Measurements from ENCODE around the gene NUP43. TPM values are rescaled to one million over a fixed set of nuclear protein-coding genes. Genes with fewer than 3 reads are reported as not detected.

The NUP43 gene, protein sequence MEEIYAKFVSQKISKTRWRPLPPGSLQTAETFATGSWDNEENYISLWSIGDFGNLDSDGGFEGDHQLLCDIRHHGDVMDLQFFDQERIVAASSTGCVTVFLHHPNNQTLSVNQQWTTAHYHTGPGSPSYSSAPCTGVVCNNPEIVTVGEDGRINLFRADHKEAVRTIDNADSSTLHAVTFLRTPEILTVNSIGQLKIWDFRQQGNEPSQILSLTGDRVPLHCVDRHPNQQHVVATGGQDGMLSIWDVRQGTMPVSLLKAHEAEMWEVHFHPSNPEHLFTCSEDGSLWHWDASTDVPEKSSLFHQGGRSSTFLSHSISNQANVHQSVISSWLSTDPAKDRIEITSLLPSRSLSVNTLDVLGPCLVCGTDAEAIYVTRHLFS
- 9.2 and 13.2 TPM in 2 replicates for total RNA-seq

DNA sequence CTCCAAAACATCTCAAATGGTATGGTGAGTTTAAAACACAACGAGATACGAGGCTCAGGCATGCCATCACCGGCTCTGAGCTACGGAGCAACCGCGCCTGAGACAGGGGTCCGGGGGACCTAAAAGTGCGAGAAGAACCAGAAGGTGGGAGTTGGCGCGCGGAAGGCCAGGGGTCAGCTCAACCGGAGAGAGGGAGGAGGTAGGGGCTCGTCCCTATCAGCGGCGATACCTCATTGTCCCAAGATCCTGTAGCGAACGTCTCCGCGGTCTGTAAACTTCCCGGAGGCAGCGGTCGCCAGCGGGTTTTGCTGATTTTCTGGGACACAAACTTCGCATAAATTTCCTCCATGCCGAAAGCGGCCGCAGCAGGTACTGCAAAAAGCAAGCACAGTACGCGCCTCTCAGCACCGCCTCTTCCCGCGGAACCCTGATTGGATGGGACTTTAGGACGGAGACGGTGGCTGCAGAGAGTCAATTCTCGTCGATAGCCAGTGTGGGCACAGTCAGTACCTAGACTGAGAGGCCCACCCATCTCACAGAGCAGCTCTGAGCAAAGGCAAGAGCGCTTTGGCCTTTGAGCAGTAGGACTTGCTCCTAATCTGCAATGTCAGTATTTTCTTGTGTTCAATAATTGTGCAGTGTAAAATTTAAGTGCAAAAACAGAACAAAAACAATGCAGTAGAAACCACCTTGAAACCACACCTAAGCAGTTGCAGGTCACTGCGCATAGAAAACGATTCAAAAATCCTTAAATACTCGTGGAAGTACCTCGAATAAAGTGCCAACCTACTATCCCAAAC lies at the start of gene NUP43:
Gene NUP43 (minus strand): TSS at position 383 of the 800 bp plus-strand sequence. CDS start 34 bp downstream, at position 349.

DNA sequence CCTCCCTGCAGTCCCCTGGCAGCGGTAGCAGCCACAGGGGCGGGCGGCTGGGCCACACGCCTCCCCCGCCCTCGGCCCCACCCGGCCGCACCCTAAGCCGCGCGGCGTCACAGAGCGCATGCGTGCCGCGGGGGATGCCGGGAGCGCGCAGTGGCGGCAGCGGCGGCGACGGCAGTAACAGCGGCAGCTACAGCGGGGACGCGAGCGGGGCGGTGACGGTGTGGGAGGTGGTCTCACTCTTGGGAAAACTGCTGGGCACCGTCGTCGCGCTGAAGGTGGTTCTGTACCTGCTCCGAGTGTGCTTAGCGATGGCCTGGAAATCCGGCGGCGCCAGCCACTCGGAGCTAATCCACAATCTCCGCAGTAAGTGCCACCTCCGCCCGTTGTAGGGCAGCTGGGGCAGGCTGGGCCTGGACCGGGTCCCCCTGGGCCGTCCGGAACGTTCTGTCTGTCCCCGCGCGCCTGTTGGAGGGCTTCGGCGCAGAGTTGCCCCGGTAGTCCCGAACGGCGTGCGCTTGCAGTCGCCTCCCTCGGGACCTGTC lies 3.3 kb upstream of the NUP43 start, which contains the start of gene PCMT1:
Gene PCMT1 (plus strand): TSS at position 148 of the 542 bp plus-strand sequence. CDS start 161 bp downstream, at position 309.

DNA sequence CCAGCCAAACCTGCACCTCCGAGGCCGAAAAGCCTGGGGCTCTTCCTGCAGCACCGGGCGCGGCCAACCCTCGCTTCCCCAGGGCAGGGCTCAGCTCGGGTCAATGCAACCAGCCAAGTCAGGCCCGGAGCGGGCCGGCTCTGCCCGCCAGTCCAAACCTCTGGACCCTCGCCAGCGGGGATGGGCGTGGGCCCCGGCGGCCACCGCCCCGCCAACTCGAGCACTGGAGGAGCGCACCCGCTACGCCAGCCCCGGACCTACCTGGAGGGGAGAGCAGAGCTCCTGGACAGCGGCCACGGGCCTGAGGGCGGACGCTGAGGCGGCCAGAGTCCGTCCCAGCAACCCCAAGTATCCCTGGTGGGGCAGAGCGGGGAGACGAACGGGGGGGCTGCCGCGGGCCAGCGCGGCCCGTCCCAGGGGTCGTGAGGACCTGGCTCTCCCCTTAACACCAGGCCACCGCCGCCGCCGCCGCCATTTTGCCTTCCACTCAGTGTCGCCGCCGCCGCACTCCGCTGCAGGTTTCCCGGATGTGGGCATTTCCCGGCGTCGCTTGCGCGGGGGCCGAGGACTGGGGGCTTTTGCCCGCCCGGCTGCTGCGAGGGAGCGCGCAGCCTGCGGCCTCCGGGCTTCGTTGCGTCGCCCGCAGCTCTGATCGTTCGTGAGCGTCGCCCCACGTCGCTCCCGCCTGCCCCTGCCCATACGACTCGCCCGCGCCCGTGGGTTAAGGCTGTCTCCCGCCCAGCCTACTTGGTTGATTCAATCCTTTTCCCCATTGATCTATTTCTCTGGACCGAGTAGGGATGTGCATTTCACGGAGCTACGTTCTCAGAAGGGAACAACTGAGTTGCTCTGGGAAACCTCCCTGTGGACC lies 28.5 kb downstream of the NUP43 start, which contains the start of gene LATS1:
Gene LATS1 (minus strand): TSS at position 514 of the 871 bp plus-strand sequence. CDS start 15,975 bp downstream, outside the sequence.

Other genes starting within 250 kb of the NUP43 start
- gene PPIL4, start 200.5 kb downstream of the NUP43 start, total RNA-seq, result 17.9 and 23.9 TPM in 2 replicates
- 42.8 and 53.8 TPM in 2 replicates for gene GINM1, start 180.2 kb downstream of the NUP43 start, total RNA-seq
- 16.8 and 20.1 TPM in 2 replicates for gene KATNA1, start 97.8 kb downstream of the NUP43 start, total RNA-seq
- 6.9 and 14.6 TPM in 2 replicates for gene LATS1, start 28.4 kb downstream of the NUP43 start, total RNA-seq
- gene PCMT1, start 3.2 kb upstream of the NUP43 start, total RNA-seq, result 61.8 and 88.1 TPM in 2 replicates
- 37.9 and 42.0 TPM in 2 replicates for gene LRP11, start 117.8 kb upstream of the NUP43 start, total RNA-seq
- 0.23 TPM in 1 of 2 replicates, not detected in the other for gene RAET1E, start 151.6 kb upstream of the NUP43 start, total RNA-seq
- gene RAET1G, start 176.6 kb upstream of the NUP43 start, total RNA-seq, result 0.82 TPM in 1 of 2 replicates, not detected in the other
- gene ULBP2, start 195.5 kb upstream of the NUP43 start, total RNA-seq, result 0.94 and 4.8 TPM in 2 replicates
- gene ULBP1, start 217.4 kb upstream of the NUP43 start, total RNA-seq, result 2.0 and 2.1 TPM in 2 replicates

All from pericardium fibroblast (primary cell).